Astrocyte (in vitro differentiated cells and primary cell): ENCODE data around the gene PCP4L1. TPM values are rescaled to one million over a fixed set of nuclear protein-coding genes. Genes with fewer than 3 reads are reported as not detected.

Experiments used
- DNase-seq: peaks from one replicate; pipeline ENCODE4 v3.0.0-alpha.2; 2010; ENCODE audit warnings: low read depth
- FAIRE-seq: peaks from 2 replicates; lab custom pipeline; 2011; peaks lifted over from hg19 to GRCh38; lab: Jason Lieb, UNC
- H2AFZ ChIP-seq: 2 replicates; pipeline ENCODE4 v1.6.0; 2012; ENCODE audit warnings: low read depth, low read length, inconsistent platforms
- H3K27ac ChIP-seq: 2 replicates; pipeline ENCODE4 v1.5.1; 2011; ENCODE audit warnings: low read depth, low read length, inconsistent platforms
- H3K27me3 ChIP-seq: 2 replicates; pipeline ENCODE4 v1.6.0; 2011; ENCODE audit warnings: low read length, inconsistent platforms; ENCODE audit not compliant: insufficient read depth
- H3K36me3 ChIP-seq: 2 replicates; pipeline ENCODE4 v1.5.1; 2011; ENCODE audit warnings: low read length, inconsistent platforms; ENCODE audit not compliant: insufficient read depth
- H3K4me1 ChIP-seq: 2 replicates; pipeline ENCODE4 v1.5.1; 2011; ENCODE audit warnings: low read length, inconsistent platforms; ENCODE audit not compliant: insufficient read depth
- H3K4me2 ChIP-seq: 2 replicates; pipeline ENCODE4 v1.6.0; 2012; ENCODE audit warnings: low read length, inconsistent platforms
- H3K4me3 ChIP-seq: 2 replicates; pipeline ENCODE4 v1.5.1; 2011; ENCODE audit warnings: low read depth, mild to moderate bottlenecking, low read length, inconsistent platforms; ENCODE audit not compliant: insufficient read depth
- H3K79me2 ChIP-seq: 2 replicates; pipeline ENCODE4 v1.6.0; 2012; ENCODE audit warnings: mild to moderate bottlenecking, low read length, inconsistent platforms; ENCODE audit not compliant: insufficient read depth
- H3K9ac ChIP-seq: 2 replicates; pipeline ENCODE4 v1.6.0; 2012; ENCODE audit warnings: mild to moderate bottlenecking, low read length, inconsistent platforms
- H3K9me3 ChIP-seq: 2 replicates; pipeline ENCODE4 v1.5.1; 2012; ENCODE audit warnings: low read depth, mild to moderate bottlenecking, low read length, inconsistent platforms; ENCODE audit not compliant: insufficient read depth
- H4K20me1 ChIP-seq: 2 replicates; pipeline ENCODE4 v1.6.0; 2012; ENCODE audit warnings: low read length, inconsistent platforms; ENCODE audit not compliant: insufficient read depth
- H3K27ac Mint-ChIP-seq: one replicate; pipeline ENCODE4 v1.8.0; 2021; ENCODE audit warnings: mild to moderate bottlenecking, mixed read lengths; ENCODE audit not compliant: unreplicated experiment
- H3K27me3 Mint-ChIP-seq: one replicate; pipeline ENCODE4 v1.8.0; 2021; ENCODE audit warnings: low read depth, mixed read lengths; ENCODE audit not compliant: unreplicated experiment
- H3K36me3 Mint-ChIP-seq: one replicate; pipeline ENCODE4 v1.8.0; 2021; ENCODE audit warnings: low read depth, mixed read lengths; ENCODE audit not compliant: unreplicated experiment
- H3K4me1 Mint-ChIP-seq: one replicate; pipeline ENCODE4 v1.8.0; 2021; ENCODE audit warnings: low read depth, mixed read lengths; ENCODE audit not compliant: unreplicated experiment
- H3K4me3 Mint-ChIP-seq: one replicate; pipeline ENCODE4 v1.8.0; 2021; ENCODE audit warnings: mild to moderate bottlenecking, moderate library complexity, mixed read lengths; ENCODE audit not compliant: unreplicated experiment
- H3K9me3 Mint-ChIP-seq: one replicate; pipeline ENCODE4 v1.8.0; 2021; ENCODE audit warnings: mild to moderate bottlenecking, mixed read lengths; ENCODE audit not compliant: unreplicated experiment
- EZH2 ChIP-seq: IDR thresholded peaks from 2 replicates; pipeline ENCODE4 v1.6.1; 2012; ENCODE audit warnings: mild to moderate bottlenecking, low read length, inconsistent platforms; ENCODE audit not compliant: insufficient read depth
- total RNA-seq: library from RNA; stranded (reverse); gene quantifications from 2 replicates; pipeline ENCODE4 v1.2.1, GENCODE V29; 2021
- TF ChIP-seq, protein P1 (sequence below): IDR thresholded peaks from 2 replicates; pipeline ENCODE4 v1.5.1; 2011; ENCODE audit warnings: low read depth, mild to moderate bottlenecking, inconsistent platforms, low read length, moderate library complexity; ENCODE audit not compliant: insufficient read depth

Gene PCP4L1
- total RNA-seq, 1 donor from 2014 or later, result not detected

- Histone ChIP-seq H3K27ac (no peak overlapping the region), H3K79me2 (peaks cover 8% of the 10 kb centered on the region), H3K4me2 (no peak overlapping the region), H3K4me1 (peaks cover 11% of the 10 kb centered on the region), H3K27me3 (peaks cover 1% of the 10 kb centered on the region), H3K9me3 (no peaks in the 10 kb centered on the region), H3K9ac (no peak overlapping the region), H3K4me3 (no peak overlapping the region), H2AFZ (no peak overlapping the region), H3K36me3 (peaks cover 12% of the 10 kb centered on the region), H4K20me1 (no peaks in the 10 kb centered on the region)
- DNase-seq (no peak), FAIRE-seq (no peak)
- Mint-ChIP-seq H3K4me1 (peaks cover 12% of the 10 kb centered on the region), H3K27ac (no peak overlapping the region), H3K4me3 (no peak overlapping the region), H3K9me3 (no peaks in the 10 kb centered on the region), H3K27me3 (no peaks in the 10 kb centered on the region), H3K36me3 (peaks cover 14% of the 10 kb centered on the region)
- TF ChIP-seq, protein P1, sequence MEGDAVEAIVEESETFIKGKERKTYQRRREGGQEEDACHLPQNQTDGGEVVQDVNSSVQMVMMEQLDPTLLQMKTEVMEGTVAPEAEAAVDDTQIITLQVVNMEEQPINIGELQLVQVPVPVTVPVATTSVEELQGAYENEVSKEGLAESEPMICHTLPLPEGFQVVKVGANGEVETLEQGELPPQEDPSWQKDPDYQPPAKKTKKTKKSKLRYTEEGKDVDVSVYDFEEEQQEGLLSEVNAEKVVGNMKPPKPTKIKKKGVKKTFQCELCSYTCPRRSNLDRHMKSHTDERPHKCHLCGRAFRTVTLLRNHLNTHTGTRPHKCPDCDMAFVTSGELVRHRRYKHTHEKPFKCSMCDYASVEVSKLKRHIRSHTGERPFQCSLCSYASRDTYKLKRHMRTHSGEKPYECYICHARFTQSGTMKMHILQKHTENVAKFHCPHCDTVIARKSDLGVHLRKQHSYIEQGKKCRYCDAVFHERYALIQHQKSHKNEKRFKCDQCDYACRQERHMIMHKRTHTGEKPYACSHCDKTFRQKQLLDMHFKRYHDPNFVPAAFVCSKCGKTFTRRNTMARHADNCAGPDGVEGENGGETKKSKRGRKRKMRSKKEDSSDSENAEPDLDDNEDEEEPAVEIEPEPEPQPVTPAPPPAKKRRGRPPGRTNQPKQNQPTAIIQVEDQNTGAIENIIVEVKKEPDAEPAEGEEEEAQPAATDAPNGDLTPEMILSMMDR, result no peak
- TF ChIP-seq EZH2, result no peak
These were observed 27.8 kb upstream of the PCP4L1 start for GRCh38 chr1:161230762-161231161.

GRCh38 chr1:161233102-161233501, 25.4 kb upstream of the PCP4L1 start:
- no peak overlapping the region for H3K9ac ChIP-seq
- H3K9me3 ChIP-seq, result no peaks in the 10 kb centered on the region
- Mint-ChIP-seq H3K27me3 (peaks cover 2% of the 10 kb centered on the region), H3K9me3 (no peaks in the 10 kb centered on the region), H3K4me3 (no peak overlapping the region), H3K27ac (no peak overlapping the region), H3K36me3 (peaks cover 9% of the 10 kb centered on the region), H3K4me1 (peaks cover 4% of the 10 kb centered on the region)
- H4K20me1 ChIP-seq, result no peaks in the 10 kb centered on the region
- DNase-seq (no peak), FAIRE-seq (no peak)
- no peak overlapping the region for H3K4me2 ChIP-seq
- no peak overlapping the region for H2AFZ ChIP-seq
- H3K4me3 ChIP-seq, result no peak overlapping the region
- peaks cover 12% of the 10 kb centered on the region for H3K36me3 ChIP-seq
- H3K4me1 ChIP-seq, result no peaks in the 10 kb centered on the region
- H3K27me3 ChIP-seq, result peaks cover 6% of the 10 kb centered on the region
- TF ChIP-seq, protein P1, result no peak
- TF ChIP-seq EZH2, result no peak
- H3K27ac ChIP-seq, result no peak overlapping the region
- H3K79me2 ChIP-seq, result no peaks in the 10 kb centered on the region

- no peaks in the 10 kb centered on the region for H4K20me1 ChIP-seq
- DNase-seq, result no peak
- TF ChIP-seq, protein P1, result no peak
- TF ChIP-seq EZH2, result no peak
- peaks cover 2% of the 10 kb centered on the region for H3K27me3 Mint-ChIP-seq
- peaks cover 8% of the 10 kb centered on the region for H3K4me1 Mint-ChIP-seq
- H3K4me1 ChIP-seq, result no peaks in the 10 kb centered on the region
- H2AFZ ChIP-seq, result no peak overlapping the region
- no peak overlapping the region for H3K4me3 Mint-ChIP-seq
- H3K9me3 ChIP-seq, result no peaks in the 10 kb centered on the region
- H3K4me3 ChIP-seq, result no peak overlapping the region
- no peaks in the 10 kb centered on the region for H3K36me3 ChIP-seq
- no peaks in the 10 kb centered on the region for H3K79me2 ChIP-seq
- no peak overlapping the region for H3K27ac ChIP-seq
- no peaks in the 10 kb centered on the region for H3K36me3 Mint-ChIP-seq
- no peak overlapping the region for H3K9ac ChIP-seq
- H3K4me2 ChIP-seq, result no peak overlapping the region
- peaks cover 6% of the 10 kb centered on the region for H3K27me3 ChIP-seq
- no peak overlapping the region for H3K27ac Mint-ChIP-seq
- H3K9me3 Mint-ChIP-seq, result no peaks in the 10 kb centered on the region
- FAIRE-seq, result no peak
These were observed 22.4 kb upstream of the PCP4L1 start for GRCh38 chr1:161235957-161236775.
